ENCODE data around the gene UBL7. TPM values are rescaled to one million over a fixed set of nuclear protein-coding genes. Genes with fewer than 3 reads are reported as not detected.

Gene UBL7
- total RNA-seq, 1 donor from 2014 or later: 40.2 TPM

DNA sequence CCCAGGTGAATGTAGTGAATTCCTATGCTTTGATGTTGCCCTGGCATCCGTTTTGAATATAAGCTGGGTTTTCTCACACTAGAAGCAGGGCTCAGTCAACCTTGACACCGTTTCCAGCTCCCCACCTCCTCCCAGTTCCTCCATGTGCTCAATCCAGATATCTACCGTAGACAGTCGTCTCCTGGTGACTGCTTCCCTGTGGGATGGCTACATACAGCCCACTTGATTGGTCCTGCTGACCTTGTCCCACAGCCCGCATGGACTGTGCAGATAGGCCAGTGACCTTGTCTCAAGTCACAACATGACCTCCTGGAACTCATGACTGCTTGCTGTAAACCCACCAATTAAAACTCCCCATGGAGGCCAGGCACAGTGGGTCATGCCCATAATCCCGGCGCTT is 35.3 kb downstream of the UBL7 start:
- intact Hi-C loops (cut with DNase I): no loop called here
- no peak for ATAC-seq
- Histone ChIP-seq H3K9me3 (no peaks in the 10 kb centered on the region), H3K27me3 (ENCODE audit: low read depth) (no peaks in the 10 kb centered on the region), H3K4me1 (peaks cover 22% of the 10 kb centered on the region), H3K36me3 (no peaks in the 10 kb centered on the region), H3K4me3 (no peak overlapping the region), H3K27ac (no peak overlapping the region)
- TF ChIP-seq, protein P1, sequence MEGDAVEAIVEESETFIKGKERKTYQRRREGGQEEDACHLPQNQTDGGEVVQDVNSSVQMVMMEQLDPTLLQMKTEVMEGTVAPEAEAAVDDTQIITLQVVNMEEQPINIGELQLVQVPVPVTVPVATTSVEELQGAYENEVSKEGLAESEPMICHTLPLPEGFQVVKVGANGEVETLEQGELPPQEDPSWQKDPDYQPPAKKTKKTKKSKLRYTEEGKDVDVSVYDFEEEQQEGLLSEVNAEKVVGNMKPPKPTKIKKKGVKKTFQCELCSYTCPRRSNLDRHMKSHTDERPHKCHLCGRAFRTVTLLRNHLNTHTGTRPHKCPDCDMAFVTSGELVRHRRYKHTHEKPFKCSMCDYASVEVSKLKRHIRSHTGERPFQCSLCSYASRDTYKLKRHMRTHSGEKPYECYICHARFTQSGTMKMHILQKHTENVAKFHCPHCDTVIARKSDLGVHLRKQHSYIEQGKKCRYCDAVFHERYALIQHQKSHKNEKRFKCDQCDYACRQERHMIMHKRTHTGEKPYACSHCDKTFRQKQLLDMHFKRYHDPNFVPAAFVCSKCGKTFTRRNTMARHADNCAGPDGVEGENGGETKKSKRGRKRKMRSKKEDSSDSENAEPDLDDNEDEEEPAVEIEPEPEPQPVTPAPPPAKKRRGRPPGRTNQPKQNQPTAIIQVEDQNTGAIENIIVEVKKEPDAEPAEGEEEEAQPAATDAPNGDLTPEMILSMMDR (IDR thresholded peaks at IDR 0.05): no peak
- DNase-seq: no peak

DNA sequence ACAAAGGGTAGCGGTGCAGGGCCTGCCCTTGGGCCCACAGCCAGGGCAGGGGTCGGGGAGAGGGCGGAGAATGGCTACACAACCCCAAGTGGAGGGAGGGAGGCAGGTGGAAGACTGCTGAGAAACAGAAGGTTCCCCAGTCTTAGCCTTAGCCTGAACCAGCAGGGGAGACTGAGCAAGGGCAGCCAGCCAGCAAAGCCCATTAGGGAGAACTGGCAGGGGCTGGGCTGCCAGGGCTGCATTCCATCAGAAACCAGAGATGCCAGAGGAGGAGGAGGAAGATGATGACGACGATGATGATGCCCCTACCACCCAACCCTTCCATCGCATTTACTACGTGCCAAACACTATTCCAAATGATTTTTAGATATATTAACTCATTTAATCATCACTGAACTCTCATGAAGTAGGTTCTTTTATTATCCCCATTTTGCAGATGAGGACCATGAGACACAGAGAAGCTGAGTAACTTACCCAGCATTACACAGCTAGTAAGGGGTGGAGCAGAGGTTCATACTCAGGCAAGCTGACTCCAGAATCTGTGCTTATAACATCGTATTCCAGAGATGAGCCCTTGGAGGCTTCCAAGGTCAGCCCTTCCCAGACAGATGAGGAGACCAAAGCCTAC is 35.9 kb downstream of the UBL7 start:
- TF ChIP-seq, protein P1 (IDR thresholded peaks at IDR 0.05): no peak
- no peaks in the 10 kb centered on the region for H3K9me3 ChIP-seq
- ATAC-seq (no peak), DNase-seq (no peak)
- H3K27ac ChIP-seq: no peak overlapping the region
- no peaks in the 10 kb centered on the region for H3K27me3 ChIP-seq (ENCODE audit: low read depth)
- H3K4me1 ChIP-seq: peaks cover 24% of the 10 kb centered on the region
- no peak overlapping the region for H3K4me3 ChIP-seq
- intact Hi-C loops (cut with DNase I): no loop called here
- no peaks in the 10 kb centered on the region for H3K36me3 ChIP-seq

DNA sequence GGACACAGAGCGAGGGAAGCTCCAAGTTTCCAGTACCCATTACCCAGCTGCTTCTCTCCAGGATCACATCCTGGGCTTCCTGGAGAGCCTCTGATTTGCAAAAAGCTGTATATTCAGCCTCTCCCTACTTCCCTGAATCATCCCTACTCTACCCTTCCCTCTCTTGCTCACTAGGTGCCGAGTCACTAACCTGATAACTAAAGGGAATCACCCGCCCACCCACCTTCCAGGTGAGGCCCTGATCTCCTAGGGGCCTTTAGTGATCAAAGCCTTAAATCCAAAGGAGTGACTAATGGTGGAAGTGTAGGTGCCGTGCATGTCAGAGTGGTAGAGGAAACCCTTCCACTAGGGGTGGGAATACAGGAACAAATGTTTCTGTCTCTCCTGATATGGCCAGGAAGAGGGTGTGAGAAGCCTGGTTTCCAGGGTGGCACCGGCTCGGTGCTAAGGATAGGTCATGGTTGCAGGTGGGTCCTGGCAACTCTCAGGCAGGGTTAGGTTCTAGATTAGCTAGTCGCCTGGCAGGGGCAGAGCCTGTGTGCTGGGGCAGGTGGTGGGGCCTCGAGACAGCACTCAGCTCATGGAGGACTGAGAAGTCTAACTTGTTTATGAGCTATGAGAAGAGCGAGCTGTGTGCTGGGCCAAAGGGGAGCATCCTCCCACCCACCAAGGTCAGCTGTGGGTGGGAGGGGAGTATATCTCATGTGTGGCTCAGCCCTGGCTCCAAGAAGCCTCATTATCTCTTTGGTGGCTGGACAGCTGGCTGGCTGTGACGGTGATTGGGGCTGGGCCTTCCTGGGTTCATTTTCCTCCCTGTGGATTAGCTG is 37.3 kb downstream of the UBL7 start:
- no peaks in the 10 kb centered on the region for H3K9me3 ChIP-seq
- H3K36me3 ChIP-seq: no peaks in the 10 kb centered on the region
- ATAC-seq (no peak), DNase-seq (no peak)
- no peak overlapping the region for H3K27ac ChIP-seq
- no peak overlapping the region for H3K4me3 ChIP-seq
- H3K4me1 ChIP-seq: peaks cover 13% of the 10 kb centered on the region
- TF ChIP-seq, protein P1 (IDR thresholded peaks at IDR 0.05): no peak
- no peaks in the 10 kb centered on the region for H3K27me3 ChIP-seq (ENCODE audit: low read depth)
- intact Hi-C loops (cut with DNase I): no loop called here

DNA sequence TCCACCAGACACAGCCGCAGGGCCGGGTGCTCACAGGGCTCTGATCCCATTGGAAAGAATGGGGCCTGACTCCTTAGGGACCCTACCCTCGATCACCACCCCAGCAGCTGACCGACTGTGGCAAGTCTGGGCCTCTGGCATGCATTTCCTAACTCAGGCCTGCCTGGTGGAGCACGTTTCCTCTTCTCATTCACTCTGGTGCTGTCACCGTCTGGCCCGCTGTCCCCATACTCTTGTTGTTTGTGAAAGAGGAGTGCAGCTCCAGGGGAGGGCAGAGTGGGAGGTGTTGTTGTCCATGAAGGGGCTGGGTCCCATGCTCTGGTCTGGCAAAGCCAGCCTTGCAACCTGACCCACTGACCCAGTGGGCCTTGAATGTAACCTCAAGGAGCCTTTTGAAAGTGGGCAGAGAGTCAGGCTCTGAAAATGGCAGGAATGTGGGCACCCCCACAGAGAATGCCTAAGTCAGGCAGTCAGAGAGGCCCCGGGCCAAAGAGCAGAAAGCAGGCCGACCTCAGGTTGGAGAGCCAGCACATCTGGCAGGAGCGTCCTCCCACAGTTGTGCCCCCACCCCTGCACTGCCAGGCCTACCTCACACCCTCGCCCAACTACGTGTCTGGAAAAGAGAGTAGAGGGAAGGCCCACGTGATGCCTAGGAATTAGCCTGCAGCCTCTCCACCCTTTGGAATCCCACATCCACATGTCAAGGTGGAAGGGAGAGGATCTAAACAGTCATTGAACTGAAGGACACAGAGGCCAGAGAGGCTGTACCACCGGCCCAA is 38.1 kb downstream of the UBL7 start:
- Histone ChIP-seq H3K4me1 (peaks cover 10% of the 10 kb centered on the region), H3K4me3 (no peak overlapping the region), H3K9me3 (no peaks in the 10 kb centered on the region), H3K27me3 (ENCODE audit: low read depth) (no peaks in the 10 kb centered on the region), H3K27ac (no peak overlapping the region), H3K36me3 (no peaks in the 10 kb centered on the region)
- TF ChIP-seq, protein P1 (IDR thresholded peaks at IDR 0.05): no peak
- intact Hi-C loops (cut with DNase I): no loop called here
- ATAC-seq: peak; percentile 41 to 69
- peak; percentile 59 for DNase-seq

DNA sequence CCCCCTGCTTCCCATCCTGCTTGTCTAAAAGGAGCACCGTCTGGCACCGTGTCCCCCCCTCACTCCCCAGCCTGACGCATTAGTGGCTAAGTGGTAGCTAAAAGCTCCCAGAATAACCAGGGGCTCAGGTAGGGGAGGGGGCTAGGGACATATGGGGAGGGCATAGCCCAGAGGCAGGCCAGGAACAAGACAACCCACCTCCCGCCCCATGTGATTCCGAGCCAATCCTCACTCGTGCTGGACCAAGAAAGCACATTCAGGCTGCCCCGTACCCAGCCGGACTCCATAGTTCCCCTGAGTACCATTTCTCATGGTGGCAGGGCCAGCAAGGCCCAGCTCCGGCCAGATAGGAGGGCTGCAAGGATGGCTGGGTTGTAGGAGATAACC is 38.7 kb downstream of the UBL7 start:
- Histone ChIP-seq H3K4me1 (peaks cover 10% of the 10 kb centered on the region), H3K9me3 (no peaks in the 10 kb centered on the region), H3K27ac (no peak overlapping the region), H3K36me3 (no peaks in the 10 kb centered on the region), H3K27me3 (ENCODE audit: low read depth) (no peaks in the 10 kb centered on the region), H3K4me3 (no peak overlapping the region)
- DNase-seq (no peak), ATAC-seq (no peak)
- TF ChIP-seq, protein P1 (IDR thresholded peaks at IDR 0.05): no peak
- intact Hi-C loops (cut with DNase I): no loop called here

All from lower lobe of right lung (tissue), 2 donors.